ENCODE results near the gene GPC5. TPM values are rescaled to one million over a fixed set of nuclear protein-coding genes. Genes with fewer than 3 reads are reported as not detected.
"Not testable (repeated sequence)": the region's sequence is repeated elsewhere in the genome, so short reads cannot be mapped to it uniquely, and the experiment has no call there.

The GPC5 gene
- total RNA-seq, 1 experiment from 2014 or later: not detected

DNA sequence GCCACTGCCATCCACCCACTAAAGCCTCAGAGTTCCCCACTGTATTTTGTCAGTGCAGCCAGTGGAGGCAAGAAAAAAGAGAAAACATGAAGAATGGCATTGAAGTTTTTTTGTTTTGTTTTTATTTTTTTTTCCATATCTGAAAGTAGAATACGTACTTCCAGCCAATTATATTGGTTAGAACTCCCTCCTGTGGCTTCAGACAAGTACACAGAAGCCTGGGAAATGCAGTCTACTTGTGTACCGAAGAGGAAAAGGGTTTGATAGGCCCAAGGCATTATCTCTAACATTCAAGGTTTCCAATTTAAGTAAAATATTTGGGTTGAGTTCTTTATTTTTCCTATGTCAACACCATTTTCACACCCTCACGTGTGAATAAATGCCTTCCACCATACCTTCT is 1131.9 kb downstream of the GPC5 start:
- Mint-ChIP-seq H3K27ac (ENCODE audit: unreplicated experiment) (no peak overlapping the region), H3K9me3 (ENCODE audit: low read depth, unreplicated experiment) (peaks cover 2% of the 10 kb centered on the region), H3K36me3 (ENCODE audit: insufficient read depth, unreplicated experiment) (no peaks in the 10 kb centered on the region), H3K4me1 (ENCODE audit: low read depth, unreplicated experiment) (no peaks in the 10 kb centered on the region), H3K4me3 (ENCODE audit: low read depth, unreplicated experiment) (no peak overlapping the region), H3K27me3 (ENCODE audit: unreplicated experiment) (no peaks in the 10 kb centered on the region)
- CTCF ChIA-PET: no interaction called here
- BruUV-seq (replicated peaks): no TSS peak
- TF ChIP-seq, protein P1, sequence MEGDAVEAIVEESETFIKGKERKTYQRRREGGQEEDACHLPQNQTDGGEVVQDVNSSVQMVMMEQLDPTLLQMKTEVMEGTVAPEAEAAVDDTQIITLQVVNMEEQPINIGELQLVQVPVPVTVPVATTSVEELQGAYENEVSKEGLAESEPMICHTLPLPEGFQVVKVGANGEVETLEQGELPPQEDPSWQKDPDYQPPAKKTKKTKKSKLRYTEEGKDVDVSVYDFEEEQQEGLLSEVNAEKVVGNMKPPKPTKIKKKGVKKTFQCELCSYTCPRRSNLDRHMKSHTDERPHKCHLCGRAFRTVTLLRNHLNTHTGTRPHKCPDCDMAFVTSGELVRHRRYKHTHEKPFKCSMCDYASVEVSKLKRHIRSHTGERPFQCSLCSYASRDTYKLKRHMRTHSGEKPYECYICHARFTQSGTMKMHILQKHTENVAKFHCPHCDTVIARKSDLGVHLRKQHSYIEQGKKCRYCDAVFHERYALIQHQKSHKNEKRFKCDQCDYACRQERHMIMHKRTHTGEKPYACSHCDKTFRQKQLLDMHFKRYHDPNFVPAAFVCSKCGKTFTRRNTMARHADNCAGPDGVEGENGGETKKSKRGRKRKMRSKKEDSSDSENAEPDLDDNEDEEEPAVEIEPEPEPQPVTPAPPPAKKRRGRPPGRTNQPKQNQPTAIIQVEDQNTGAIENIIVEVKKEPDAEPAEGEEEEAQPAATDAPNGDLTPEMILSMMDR (IDR thresholded peaks at IDR 0.05; ENCODE audit: unreplicated experiment): no peak
- no peak for DNase-seq
- intact Hi-C loops (cut with micrococcal nuclease; ENCODE audit: unreplicated experiment): no loop called here

DNA sequence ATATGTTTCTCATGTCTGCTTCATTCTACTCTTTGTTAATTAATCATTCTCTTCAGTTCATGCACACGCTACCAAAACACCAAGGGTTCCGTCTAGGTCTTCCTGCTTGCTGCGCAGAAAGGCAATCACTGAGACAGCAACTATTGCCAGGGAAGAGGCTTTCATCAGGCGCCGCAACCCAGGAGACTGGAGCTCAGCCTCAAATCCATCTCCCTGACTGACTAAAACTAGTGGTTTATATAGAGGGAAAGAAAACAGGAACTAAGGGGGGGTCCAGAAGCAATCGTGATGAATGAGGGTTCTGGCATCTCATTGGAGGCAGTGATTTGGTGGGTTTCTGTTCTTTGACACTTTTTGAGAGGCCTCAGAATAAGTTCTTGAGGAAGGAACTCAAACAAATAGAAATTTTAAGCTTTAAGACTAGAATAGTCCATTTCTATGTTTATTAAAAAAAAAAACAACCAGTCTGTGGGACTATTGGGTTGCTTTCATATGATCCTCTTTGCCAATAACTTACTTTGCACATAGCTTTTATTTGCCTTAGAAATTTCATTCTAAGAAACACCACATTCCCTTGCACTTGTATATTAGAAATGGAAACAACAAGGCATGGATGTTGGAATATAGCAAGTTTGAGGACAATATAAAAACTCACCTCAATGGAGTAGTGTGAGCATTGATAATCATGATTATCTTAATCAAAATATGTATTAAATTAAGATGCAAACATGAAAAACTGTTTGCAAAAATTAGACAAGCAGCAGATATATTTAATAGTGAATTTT is 1137.0 kb downstream of the GPC5 start:
- Mint-ChIP-seq H3K27ac (ENCODE audit: unreplicated experiment) (no peak overlapping the region), H3K9me3 (ENCODE audit: low read depth, unreplicated experiment) (peaks cover 7% of the 10 kb centered on the region), H3K4me3 (ENCODE audit: low read depth, unreplicated experiment) (no peak overlapping the region), H3K27me3 (ENCODE audit: unreplicated experiment) (no peaks in the 10 kb centered on the region), H3K36me3 (ENCODE audit: insufficient read depth, unreplicated experiment) (no peaks in the 10 kb centered on the region), H3K4me1 (ENCODE audit: low read depth, unreplicated experiment) (no peaks in the 10 kb centered on the region)
- intact Hi-C loops (cut with micrococcal nuclease; ENCODE audit: unreplicated experiment): no loop called here
- TF ChIP-seq, protein P1 (IDR thresholded peaks at IDR 0.05; ENCODE audit: unreplicated experiment): no peak
- BruUV-seq (replicated peaks): no TSS peak
- DNase-seq: no peak
- CTCF ChIA-PET: no interaction called here

DNA sequence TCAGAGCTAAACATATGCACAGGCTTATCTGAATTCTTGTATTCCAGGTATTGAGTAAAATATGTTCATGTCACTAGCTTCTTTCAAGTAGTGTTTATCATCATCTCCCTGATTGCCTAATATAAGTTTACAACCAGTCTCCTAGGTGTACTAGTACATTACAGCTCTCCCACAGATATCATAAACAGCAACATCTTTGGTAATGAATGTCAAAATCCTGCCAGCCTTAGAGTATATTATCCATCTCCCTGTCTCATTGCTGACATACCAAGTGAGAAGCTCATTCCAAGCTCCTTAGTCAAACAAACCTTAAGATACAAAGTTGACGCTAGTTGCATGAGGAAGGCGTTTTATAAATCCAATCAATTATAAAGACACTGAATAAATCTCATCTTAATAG is 1139.0 kb downstream of the GPC5 start:
- CTCF ChIA-PET: no interaction called here
- DNase-seq: no peak
- H3K27ac Mint-ChIP-seq (ENCODE audit: unreplicated experiment): no peak overlapping the region

DNA sequence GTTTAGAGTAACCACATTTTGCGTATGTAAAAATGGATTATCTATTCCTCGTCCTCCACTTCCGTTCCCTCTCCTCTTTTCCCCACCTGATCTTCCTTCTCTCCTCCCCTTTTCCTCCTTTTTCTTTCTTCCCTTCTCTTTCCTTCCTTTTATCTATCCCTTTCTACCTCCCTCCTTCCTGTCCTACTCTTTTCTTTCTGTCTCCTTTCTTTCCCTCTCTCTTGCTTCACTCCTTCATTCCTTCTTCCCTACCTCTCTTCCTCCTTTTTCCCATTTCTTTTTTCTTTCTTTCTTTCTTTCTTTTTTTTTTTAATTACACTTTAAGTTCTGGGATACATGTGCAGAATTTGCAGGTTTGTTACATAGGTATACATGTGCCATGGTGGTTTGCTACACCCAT is 1139.7 kb downstream of the GPC5 start:
- TF ChIP-seq, protein P1 (IDR thresholded peaks at IDR 0.05; ENCODE audit: unreplicated experiment): no peak
- H3K27ac Mint-ChIP-seq (ENCODE audit: unreplicated experiment): no peak overlapping the region
- H3K36me3 Mint-ChIP-seq (ENCODE audit: insufficient read depth, unreplicated experiment): no peaks in the 10 kb centered on the region
- DNase-seq: no peak
- peaks cover 9% of the 10 kb centered on the region for H3K9me3 Mint-ChIP-seq (ENCODE audit: low read depth, unreplicated experiment)
- CTCF ChIA-PET: no interaction called here
- H3K27me3 Mint-ChIP-seq (ENCODE audit: unreplicated experiment): no peaks in the 10 kb centered on the region
- H3K4me3 Mint-ChIP-seq (ENCODE audit: low read depth, unreplicated experiment): no peak overlapping the region
- BruUV-seq (replicated peaks): no TSS peak
- intact Hi-C loops (cut with micrococcal nuclease; ENCODE audit: unreplicated experiment): no loop called here
- no peaks in the 10 kb centered on the region for H3K4me1 Mint-ChIP-seq (ENCODE audit: low read depth, unreplicated experiment)

More for the DNA sequence above, 1139.0 kb downstream of the GPC5 start:
- intact Hi-C loops (cut with micrococcal nuclease; ENCODE audit: unreplicated experiment): no loop called here
- peaks cover 7% of the 10 kb centered on the region for H3K9me3 Mint-ChIP-seq (ENCODE audit: low read depth, unreplicated experiment)
- TF ChIP-seq, protein P1 (IDR thresholded peaks at IDR 0.05; ENCODE audit: unreplicated experiment): no peak
- H3K4me1 Mint-ChIP-seq (ENCODE audit: low read depth, unreplicated experiment): no peaks in the 10 kb centered on the region
- H3K36me3 Mint-ChIP-seq (ENCODE audit: insufficient read depth, unreplicated experiment): no peaks in the 10 kb centered on the region
- no peaks in the 10 kb centered on the region for H3K27me3 Mint-ChIP-seq (ENCODE audit: unreplicated experiment)
- no peak overlapping the region for H3K4me3 Mint-ChIP-seq (ENCODE audit: low read depth, unreplicated experiment)
- BruUV-seq (replicated peaks): no TSS peak

DNA sequence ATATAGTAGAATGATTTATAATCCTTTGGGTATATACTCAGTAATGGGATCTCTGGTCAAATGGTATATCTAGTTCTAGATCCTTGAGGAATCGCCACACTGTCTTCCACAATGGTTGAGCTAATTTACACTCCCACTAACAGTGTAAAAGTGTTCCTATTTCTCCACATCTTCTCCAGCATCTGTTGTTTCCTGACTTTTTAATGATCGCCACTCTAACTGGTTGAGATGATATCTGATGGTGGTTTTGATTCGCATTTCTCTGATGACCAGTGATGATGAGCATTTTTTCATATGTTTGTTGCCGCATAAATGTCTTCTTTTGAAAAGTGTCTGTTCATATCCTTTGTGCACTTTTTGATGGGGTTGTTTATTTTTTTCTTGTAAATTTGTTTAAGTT is 1140.7 kb downstream of the GPC5 start:
- intact Hi-C loops (cut with micrococcal nuclease; ENCODE audit: unreplicated experiment); H3K27ac Mint-ChIP-seq (ENCODE audit: unreplicated experiment); H3K9me3 Mint-ChIP-seq (ENCODE audit: low read depth, unreplicated experiment); H3K4me1 Mint-ChIP-seq (ENCODE audit: low read depth, unreplicated experiment); CTCF ChIA-PET; BruUV-seq (replicated peaks); H3K27me3 Mint-ChIP-seq (ENCODE audit: unreplicated experiment); H3K4me3 Mint-ChIP-seq (ENCODE audit: low read depth, unreplicated experiment); H3K36me3 Mint-ChIP-seq (ENCODE audit: insufficient read depth, unreplicated experiment); DNase-seq: not testable (repeated sequence)
